ENCODE results near the gene PROSER3. TPM values are rescaled to one million over a fixed set of nuclear protein-coding genes. Genes with fewer than 3 reads are reported as not detected.
A peak's percentile ranks its signal among the peaks of the same experiment; 100 is the strongest.

PROSER3 gene
- total and polyA plus RNA-seq, 9 of the 15 experiments (the other 6 are each of a cell fraction or from before 2014, with no cell fraction given): 1.0 to 39.5 (median 5.1) TPM

GRCh38 chr19:35816846-35817245, 58.9 kb downstream of the PROSER3 start:
- Histone ChIP-seq H3K79me2 (ENCODE audit: control insufficient read depth, insufficient read depth, low read length) (no peaks in the 10 kb centered on the region), H3K27ac (ENCODE audit: extremely low read depth, low read depth, low read length) (no peak overlapping the region), H3K9ac (ENCODE audit: insufficient read depth in 1 of 2, low read depth in 2 of 2, low read length in 2 of 2) (no peak overlapping the region), H3K36me3 (ENCODE audit: control insufficient read depth, insufficient read depth, low read length) (no peaks in the 10 kb centered on the region), H3K4me2 (ENCODE audit: insufficient read depth, low read length) (no peak overlapping the region), H3K4me3 (no peak overlapping the region), H3K9me3 (replicated peaks; ENCODE audit: control insufficient read depth, insufficient read depth, low read depth, low read length) (no peaks in the 10 kb centered on the region), H4K20me1 (replicated peaks; ENCODE audit: control insufficient read depth, insufficient read depth, low read length) (no peaks in the 10 kb centered on the region), H3K4me1 (replicated peaks in 1 of 2; ENCODE audit: control insufficient read depth in 2 of 2, insufficient read depth in 2 of 2, low read length in 2 of 2) (peaks cover 5 to 8% of the 10 kb centered on the region in 2 experiments; a peak in 3 of 5 replicates), H2AFZ (ENCODE audit: low read depth, low read length) (no peak overlapping the region), H3K27me3 (ENCODE audit: control insufficient read depth in 2 of 2, insufficient read depth in 2 of 2, low read length in 2 of 2) (peaks cover 5 to 11% of the 10 kb centered on the region in 2 experiments; a peak in 3 of 5 replicates), H3K9me1 (ENCODE audit: control insufficient read depth, insufficient read depth, low read length) (no peaks in the 10 kb centered on the region)
- intact Hi-C loops (cut with micrococcal nuclease) (no loop called here), in situ Hi-C loops (cut with MboI) (no loop called here)
- WGBS (ENCODE audit: insufficient coverage, low coverage, missing lambda C conversion rate): 51% methylated on average over 6 of the region's 9 CpGs
- POLR2A ChIA-PET: interaction anchor here (1.1 kb wide), 1 partner anchor 96 kb away, joined by 3 read pairs; no protein-coding TSS in a partner anchor
- TF ChIP-seq, protein P1, sequence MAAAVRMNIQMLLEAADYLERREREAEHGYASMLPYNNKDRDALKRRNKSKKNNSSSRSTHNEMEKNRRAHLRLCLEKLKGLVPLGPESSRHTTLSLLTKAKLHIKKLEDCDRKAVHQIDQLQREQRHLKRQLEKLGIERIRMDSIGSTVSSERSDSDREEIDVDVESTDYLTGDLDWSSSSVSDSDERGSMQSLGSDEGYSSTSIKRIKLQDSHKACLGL (CRISPR knock-in tag; IDR thresholded peaks at IDR 0.05; ENCODE audit: borderline replicate concordance, poor library complexity, severe bottlenecking): no peak
- peak; percentile 45 for TF ChIP-seq CEBPB (tag; IDR thresholded peaks at IDR 0.05)
- ATAC-seq (no peak), DNase-seq (ENCODE audit: extremely low read depth in 1 of 4, low spot score in 3 of 4) (no peak), FAIRE-seq (no peak)
- BruUV-seq (replicated peaks): no TSS peak
- CTCF ChIA-PET (ENCODE audit: low intra/inter-chr PET ratio): no interaction called here

- ATAC-seq (no peak), FAIRE-seq (no peak), DNase-seq (ENCODE audit: extremely low read depth in 1 of 4, low spot score in 3 of 4) (no peak)
- Histone ChIP-seq H3K36me3 (ENCODE audit: control insufficient read depth, insufficient read depth, low read length) (no peaks in the 10 kb centered on the region), H2AFZ (ENCODE audit: low read depth, low read length) (no peak overlapping the region), H3K4me3 (no peak overlapping the region), H3K4me2 (ENCODE audit: insufficient read depth, low read length) (no peak overlapping the region), H3K27ac (ENCODE audit: extremely low read depth, low read depth, low read length) (no peak overlapping the region), H3K9me3 (replicated peaks; ENCODE audit: control insufficient read depth, insufficient read depth, low read depth, low read length) (no peaks in the 10 kb centered on the region), H4K20me1 (replicated peaks; ENCODE audit: control insufficient read depth, insufficient read depth, low read length) (no peaks in the 10 kb centered on the region), H3K27me3 (ENCODE audit: control insufficient read depth in 2 of 2, insufficient read depth in 2 of 2, low read length in 2 of 2) (no peaks in the 10 kb centered on the region), H3K4me1 (replicated peaks in 1 of 2; ENCODE audit: control insufficient read depth in 2 of 2, insufficient read depth in 2 of 2, low read length in 2 of 2) (peaks cover 0 to 5% of the 10 kb centered on the region in 2 experiments; a peak in 2 of 5 replicates), H3K9me1 (ENCODE audit: control insufficient read depth, insufficient read depth, low read length) (no peaks in the 10 kb centered on the region), H3K79me2 (ENCODE audit: control insufficient read depth, insufficient read depth, low read length) (no peaks in the 10 kb centered on the region), H3K9ac (ENCODE audit: insufficient read depth in 1 of 2, low read depth in 2 of 2, low read length in 2 of 2) (no peak overlapping the region)
- in situ Hi-C loops (cut with MboI): no loop called here
- BruUV-seq (replicated peaks): no TSS peak
- ChIA-PET POLR2A (interaction anchor here (0.9 kb wide), 1 partner anchor 51 kb away, joined by 3 read pairs; no protein-coding TSS in a partner anchor), CTCF (ENCODE audit: low intra/inter-chr PET ratio) (no interaction called here)
- intact Hi-C loops (cut with micrococcal nuclease): no loop called here
- 0% methylated on average over 3 of the region's 3 CpGs for WGBS (ENCODE audit: insufficient coverage, low coverage, missing lambda C conversion rate)
- TF ChIP-seq LARP7 (IDR thresholded peaks at IDR 0.05) (no peak), RBFOX2 (IDR thresholded peaks at IDR 0.05; ENCODE audit: low read depth, low read length) (no peak), LCOR (CRISPR knock-in tag; IDR thresholded peaks at IDR 0.05) (no peak), ZBTB17 (CRISPR knock-in tag; IDR thresholded peaks at IDR 0.05) (no peak), FOSL1 (tag; conservative IDR thresholded peaks at IDR 0.05) (no peak), CBX8 (IDR thresholded peaks at IDR 0.05; ENCODE audit: borderline replicate concordance, extremely low read depth, low read depth, low read length, poor library complexity, severe bottlenecking) (no peak), RHOXF2B (CRISPR knock-in tag; conservative IDR thresholded peaks at IDR 0.05) (no peak)
- TF ChIP-seq, protein P2, sequence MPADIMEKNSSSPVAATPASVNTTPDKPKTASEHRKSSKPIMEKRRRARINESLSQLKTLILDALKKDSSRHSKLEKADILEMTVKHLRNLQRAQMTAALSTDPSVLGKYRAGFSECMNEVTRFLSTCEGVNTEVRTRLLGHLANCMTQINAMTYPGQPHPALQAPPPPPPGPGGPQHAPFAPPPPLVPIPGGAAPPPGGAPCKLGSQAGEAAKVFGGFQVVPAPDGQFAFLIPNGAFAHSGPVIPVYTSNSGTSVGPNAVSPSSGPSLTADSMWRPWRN (IDR thresholded peaks at IDR 0.05; ENCODE audit: low read depth): no peak
- TF ChIP-seq, protein P3, sequence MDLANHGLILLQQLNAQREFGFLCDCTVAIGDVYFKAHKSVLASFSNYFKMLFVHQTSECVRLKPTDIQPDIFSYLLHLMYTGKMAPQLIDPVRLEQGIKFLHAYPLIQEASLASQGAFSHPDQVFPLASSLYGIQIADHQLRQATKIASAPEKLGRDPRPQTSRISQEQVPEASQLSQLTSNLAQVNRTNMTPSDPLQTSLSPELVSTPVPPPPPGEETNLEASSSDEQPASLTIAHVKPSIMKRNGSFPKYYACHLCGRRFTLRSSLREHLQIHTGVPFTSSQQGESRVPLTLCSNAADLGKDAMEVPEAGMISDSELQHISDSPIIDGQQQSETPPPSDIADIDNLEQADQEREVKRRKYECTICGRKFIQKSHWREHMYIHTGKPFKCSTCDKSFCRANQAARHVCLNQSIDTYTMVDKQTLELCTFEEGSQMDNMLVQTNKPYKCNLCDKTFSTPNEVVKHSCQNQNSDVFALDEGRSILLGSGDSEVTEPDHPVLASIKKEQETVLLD (IDR thresholded peaks at IDR 0.05): no peak
- TF ChIP-seq, protein P4, sequence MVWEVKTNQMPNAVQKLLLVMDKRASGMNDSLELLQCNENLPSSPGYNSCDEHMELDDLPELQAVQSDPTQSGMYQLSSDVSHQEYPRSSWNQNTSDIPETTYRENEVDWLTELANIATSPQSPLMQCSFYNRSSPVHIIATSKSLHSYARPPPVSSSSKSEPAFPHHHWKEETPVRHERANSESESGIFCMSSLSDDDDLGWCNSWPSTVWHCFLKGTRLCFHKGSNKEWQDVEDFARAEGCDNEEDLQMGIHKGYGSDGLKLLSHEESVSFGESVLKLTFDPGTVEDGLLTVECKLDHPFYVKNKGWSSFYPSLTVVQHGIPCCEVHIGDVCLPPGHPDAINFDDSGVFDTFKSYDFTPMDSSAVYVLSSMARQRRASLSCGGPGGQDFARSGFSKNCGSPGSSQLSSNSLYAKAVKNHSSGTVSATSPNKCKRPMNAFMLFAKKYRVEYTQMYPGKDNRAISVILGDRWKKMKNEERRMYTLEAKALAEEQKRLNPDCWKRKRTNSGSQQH (CRISPR knock-in tag; IDR thresholded peaks at IDR 0.05): no peak
These were observed 60.5 kb downstream of the PROSER3 start for GRCh38 chr19:35818445-35818844.

Data from K562 (cell line).